Endothelial cell of umbilical vein (primary cell): Measurements from ENCODE around the gene SERTAD4. TPM values are rescaled to one million over a fixed set of nuclear protein-coding genes. Genes with fewer than 3 reads are reported as not detected.

Source experiments
- BruUV-seq: library from RNA; stranded (reverse); fragments of 400-500 nt; replicated peaks from 2 replicates; lab custom pipeline; 2021; lab: Mats Ljungman, UMichigan
- CTCF ChIA-PET: fragments of 300-600, 350-600 bp; sonication (Branson Sonifier 250); formaldehyde crosslinking; loops from one replicate; lab custom pipeline; 2021; ENCODE audit warnings: antibody characterized with exemption, inconsistent platforms; lab: Charles Lee
- POLR2A ChIA-PET: fragments of 300-600, 350-600 bp; sonication (Branson Sonifier 250); formaldehyde crosslinking; loops from one replicate; lab custom pipeline; 2021; ENCODE audit warnings: antibody characterized with exemption, inconsistent platforms; lab: Charles Lee
- DNase-seq: peaks from one replicate; pipeline ENCODE4 v3.0.0-alpha.2; 2011; ENCODE audit warnings: low read depth, low spot score
- FAIRE-seq: peaks from 2 replicates; lab custom pipeline; 2011; peaks lifted over from hg19 to GRCh38; lab: Jason Lieb, UNC
- H2AFZ ChIP-seq: 2 replicates; pipeline ENCODE4 v1.6.0; 2012; ENCODE audit warnings: low read depth, low read length, control low read depth, inconsistent platforms
- H3K27ac ChIP-seq: 2 replicates; pipeline ENCODE4 v1.5.1; 2011; ENCODE audit warnings: low read depth, mild to moderate bottlenecking, control low read depth, low read length, moderate library complexity; ENCODE audit not compliant: insufficient read depth
- H3K27me3 ChIP-seq, 2 experiments: 2 replicates each; pipeline versions ENCODE4 v1.6.0 to v1.6.1; 2011; ENCODE audit warnings: low read length in 2 of 2, mixed read lengths in 1 of 2; ENCODE audit not compliant: control insufficient read depth in 2 of 2, insufficient read depth in 2 of 2
- H3K36me3 ChIP-seq, 2 experiments: 2 replicates in 1 of 2; 3 replicates in 1 of 2; pipeline ENCODE4 v1.5.1; 2011; ENCODE audit warnings: low read length in 2 of 2, mild to moderate bottlenecking in 1 of 2, moderate library complexity in 1 of 2; ENCODE audit not compliant: control insufficient read depth in 2 of 2, insufficient read depth in 2 of 2; ENCODE audit errors: extremely low read depth in 1 of 2
- H3K4me1 ChIP-seq: 3 replicates; pipeline ENCODE4 v1.5.1; 2011; ENCODE audit warnings: mild to moderate bottlenecking, low read length; ENCODE audit not compliant: control insufficient read depth, insufficient read depth; ENCODE audit errors: extremely low read depth
- H3K4me2 ChIP-seq: 2 replicates; pipeline ENCODE4 v1.6.1; 2011; ENCODE audit warnings: low read length, control low read depth, mixed read lengths; ENCODE audit not compliant: insufficient read depth
- H3K4me3 ChIP-seq, 3 experiments: fragments of 200-600 bp in 1 of 3; sonication (generic), shearing (Covaris generic) in 1 of 3; replicated peaks in 1 of 3; 2 replicates each; pipeline ENCODE4 v1.5.1; 2011 to 2016; ENCODE audit warnings: control low read depth in 3 of 3, low read length in 3 of 3, mild to moderate bottlenecking in 2 of 3, inconsistent platforms in 1 of 3, low read depth in 1 of 3, moderate library complexity in 1 of 3; ENCODE audit not compliant: insufficient read depth in 1 of 3
- H3K79me2 ChIP-seq: 2 replicates; pipeline ENCODE4 v1.6.0; 2012; ENCODE audit warnings: low read length, inconsistent platforms; ENCODE audit not compliant: control insufficient read depth, insufficient read depth
- H3K9ac ChIP-seq: replicated peaks from 2 replicates; pipeline ENCODE3; 2011; ENCODE audit warnings: low read length, control low read depth; ENCODE audit not compliant: insufficient read depth; ENCODE audit errors: extremely low read depth
- H3K9me1 ChIP-seq: replicated peaks from 3 replicates; pipeline ENCODE4 v1.6.0; 2011; ENCODE audit warnings: mild to moderate bottlenecking, low read length; ENCODE audit not compliant: control insufficient read depth, insufficient read depth; ENCODE audit errors: extremely low read depth
- H3K9me3 ChIP-seq: replicated peaks from 2 replicates; pipeline ENCODE4 v1.5.1; 2012; ENCODE audit warnings: low read length, inconsistent platforms; ENCODE audit not compliant: control insufficient read depth, insufficient read depth
- H4K20me1 ChIP-seq: replicated peaks from 2 replicates; pipeline ENCODE3; 2011; ENCODE audit warnings: mild to moderate bottlenecking, low read length; ENCODE audit not compliant: control insufficient read depth, insufficient read depth; ENCODE audit errors: extremely low read depth
- EZH2 ChIP-seq: IDR thresholded peaks from 2 replicates; pipeline ENCODE4 v1.6.1; 2012; ENCODE audit warnings: borderline replicate concordance, low read depth, mild to moderate bottlenecking, moderate library complexity, low read length, inconsistent platforms; ENCODE audit not compliant: severe bottlenecking
- FOS ChIP-seq: IDR thresholded peaks from 2 replicates; pipeline ENCODE4 v1.6.1; 2011; ENCODE audit warnings: mild to moderate bottlenecking, low read length, moderate library complexity, borderline replicate concordance; ENCODE audit not compliant: insufficient read depth
- GATA2 ChIP-seq: IDR thresholded peaks from 2 replicates; pipeline ENCODE4 v1.7.0; 2011; ENCODE audit warnings: low read depth, mild to moderate bottlenecking, moderate library complexity, mixed read lengths, low read length; ENCODE audit not compliant: insufficient read length, insufficient read depth
- JUN ChIP-seq: IDR thresholded peaks from 2 replicates; pipeline ENCODE4 v1.6.1; 2011; ENCODE audit warnings: borderline replicate concordance, low read depth; ENCODE audit not compliant: insufficient read length, insufficient read depth
- MYC ChIP-seq: IDR thresholded peaks from one replicate; pipeline ENCODE4 v1.6.1; 2011; ENCODE audit warnings: mild to moderate bottlenecking, low read depth, low read length
- POLR2A ChIP-seq: IDR thresholded peaks from 2 replicates; pipeline ENCODE4 v1.6.1; 2012; ENCODE audit warnings: low read depth, mild to moderate bottlenecking, control low read depth, low read length
- POLR2AphosphoS5 ChIP-seq: IDR thresholded peaks from 2 replicates; pipeline ENCODE4 v1.6.1; 2012; ENCODE audit warnings: low read depth, mild to moderate bottlenecking, control low read depth, low read length, moderate library complexity; ENCODE audit not compliant: insufficient read depth
- dilution Hi-C: fragments of 300-500 bp; cut with MboI; formaldehyde crosslinking; loops from one replicate; pipeline ENCODE4 v1.15.0; 2019; ENCODE audit warnings: low sequenced_read_pairs; ENCODE audit not compliant: extremely low pct_ligation_motif_present
- intact Hi-C: fragments of 100-400 bp; cut with micrococcal nuclease; formaldehyde crosslinking; loops from one replicate; pipeline ENCODE4 v1.10.0; 2022
- polyA plus RNA-seq, 4 experiments: library from polyadenylated mRNA; depleted of rRNA in 3 of 4; stranded (reverse) in 3 of 4; unstranded in 1 of 4; fragments of >200 nt; gene quantifications; 2 replicates each; pipeline versions ENCODE4 v1.2.1 to v1.2.3, GENCODE V29; 2011 to 2012; ENCODE audit warnings: missing spikeins in 1 of 4
- total RNA-seq: library from RNA; stranded (reverse); gene quantifications from 2 replicates; pipeline ENCODE4 v1.2.3, GENCODE V29; 2021
- TF ChIP-seq, protein P1 (sequence below), 2 donors: IDR thresholded peaks; 1 replicate in 1 of 2; 2 replicates in 1 of 2; pipeline ENCODE4 v1.5.1; 2011; ENCODE audit warnings: low read length in 2 of 2, mild to moderate bottlenecking in 2 of 2, moderate library complexity in 2 of 2, control low read depth in 1 of 2, inconsistent platforms in 1 of 2, low read depth in 1 of 2; ENCODE audit not compliant: insufficient read depth in 1 of 2; ENCODE audit errors: extremely low read depth in 1 of 2
- TF ChIP-seq, protein P2 (sequence below): IDR thresholded peaks from 2 replicates; pipeline ENCODE4 v1.6.1; 2011; ENCODE audit not compliant: insufficient read depth, insufficient read length

SERTAD4 gene
- total and polyA plus RNA-seq, 2 donors (not counting 3 experiments of a cell fraction or from before 2014, with no cell fraction given) = 4.0 to 11.3 TPM

DNA sequence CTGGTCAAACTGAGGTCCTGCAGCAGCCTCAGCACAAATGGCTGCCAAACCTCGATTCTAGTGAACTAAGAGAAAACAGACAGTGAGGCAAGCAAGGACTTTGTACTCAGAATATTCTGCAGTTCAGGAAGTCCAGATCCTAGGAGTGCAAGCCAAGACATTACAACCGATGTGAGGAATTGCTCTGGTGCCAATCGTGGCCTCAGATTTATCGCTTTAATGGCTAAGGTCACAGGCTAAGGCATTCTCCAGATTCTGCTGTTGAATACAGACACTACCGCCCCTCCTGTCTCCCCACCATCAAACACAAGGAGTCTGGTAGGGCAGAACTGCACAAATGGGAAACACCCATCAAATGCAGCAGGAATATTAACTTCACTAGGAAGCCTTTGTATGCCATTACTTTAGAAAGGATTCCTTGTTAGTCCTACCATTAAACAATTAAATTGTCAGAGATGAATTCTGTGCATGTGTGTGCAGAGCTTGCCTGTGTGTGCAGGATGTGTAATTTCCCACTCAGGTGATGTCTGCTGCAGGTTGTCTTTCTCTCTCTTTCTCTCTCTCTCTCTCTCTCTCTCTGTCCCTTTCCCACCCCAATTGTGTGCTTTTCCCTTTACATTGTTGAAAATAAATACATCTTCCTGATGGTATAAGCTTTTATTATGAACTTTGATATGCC, 9.2 kb upstream of the SERTAD4 start:
- no peak for TF ChIP-seq MYC
- TF ChIP-seq EZH2 = no peak
- TF ChIP-seq, protein P1, sequence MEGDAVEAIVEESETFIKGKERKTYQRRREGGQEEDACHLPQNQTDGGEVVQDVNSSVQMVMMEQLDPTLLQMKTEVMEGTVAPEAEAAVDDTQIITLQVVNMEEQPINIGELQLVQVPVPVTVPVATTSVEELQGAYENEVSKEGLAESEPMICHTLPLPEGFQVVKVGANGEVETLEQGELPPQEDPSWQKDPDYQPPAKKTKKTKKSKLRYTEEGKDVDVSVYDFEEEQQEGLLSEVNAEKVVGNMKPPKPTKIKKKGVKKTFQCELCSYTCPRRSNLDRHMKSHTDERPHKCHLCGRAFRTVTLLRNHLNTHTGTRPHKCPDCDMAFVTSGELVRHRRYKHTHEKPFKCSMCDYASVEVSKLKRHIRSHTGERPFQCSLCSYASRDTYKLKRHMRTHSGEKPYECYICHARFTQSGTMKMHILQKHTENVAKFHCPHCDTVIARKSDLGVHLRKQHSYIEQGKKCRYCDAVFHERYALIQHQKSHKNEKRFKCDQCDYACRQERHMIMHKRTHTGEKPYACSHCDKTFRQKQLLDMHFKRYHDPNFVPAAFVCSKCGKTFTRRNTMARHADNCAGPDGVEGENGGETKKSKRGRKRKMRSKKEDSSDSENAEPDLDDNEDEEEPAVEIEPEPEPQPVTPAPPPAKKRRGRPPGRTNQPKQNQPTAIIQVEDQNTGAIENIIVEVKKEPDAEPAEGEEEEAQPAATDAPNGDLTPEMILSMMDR (IDR thresholded peaks at IDR 0.05; ENCODE audit: extremely low read depth in 1 of 2, insufficient read depth in 1 of 2, low read depth in 1 of 2, low read length in 2 of 2) = no peak
- no peak for TF ChIP-seq POLR2A
- TF ChIP-seq, protein P2, sequence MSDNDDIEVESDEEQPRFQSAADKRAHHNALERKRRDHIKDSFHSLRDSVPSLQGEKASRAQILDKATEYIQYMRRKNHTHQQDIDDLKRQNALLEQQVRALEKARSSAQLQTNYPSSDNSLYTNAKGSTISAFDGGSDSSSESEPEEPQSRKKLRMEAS = no peak
- TF ChIP-seq JUN = no peak
- no peak for TF ChIP-seq GATA2
- TF ChIP-seq POLR2AphosphoS5 = no peak
- TF ChIP-seq FOS = no peak
- Histone ChIP-seq H3K27me3 (peaks cover 11 to 28% of the 10 kb centered on the region in 2 experiments), H3K4me2 (no peak overlapping the region), H3K4me3 (no peak overlapping the region), H3K36me3 (no peaks in the 10 kb centered on the region), H3K9ac (no peak overlapping the region), H3K9me3 (no peaks in the 10 kb centered on the region), H3K27ac (no peak overlapping the region), H4K20me1 (no peaks in the 10 kb centered on the region), H3K9me1 (no peaks in the 10 kb centered on the region), H3K4me1 (no peaks in the 10 kb centered on the region), H2AFZ (no peak overlapping the region), H3K79me2 (no peaks in the 10 kb centered on the region)
- FAIRE-seq = no peak
- dilution Hi-C loops (no loop called here), intact Hi-C loops (no loop called here)
- CTCF ChIA-PET = interaction anchor here (1.0 to 1.4 kb wide), 3 partner anchors 11 to 87 kb away, joined by 3 to 5 read pairs (median 4); no protein-coding TSS in a partner anchor
- no TSS peak for BruUV-seq
- DNase-seq = no peak
- POLR2A ChIA-PET = no interaction called here
